Measurements from ENCODE around the gene MTG2. TPM values are rescaled to one million over a fixed set of nuclear protein-coding genes. Genes with fewer than 3 reads are reported as not detected.
A peak's percentile ranks its signal among the peaks of the same experiment; 100 is the strongest.

Gene MTG2
- total RNA-seq, 8 experiments from 2014 or later = 18.9 to 51.2 (median 27.3) TPM

- 100% methylated on average over 1 to 5 of the region's 11 CpGs; no CpG with 5 or more reads in 6 of the 10 experiments for WGBS, 10 experiments
- H3K4me3 ChIP-seq = no peak overlapping the region
- peaks cover 11 to 17% of the 10 kb centered on the region in 2 donors for H3K4me1 ChIP-seq (replicated peaks in 1 of 2)
Measured at GRCh38 chr20:62159052-62159451, 23.8 kb upstream of the MTG2 start.

GRCh38 chr20:62159839-62160238 lies 23.0 kb upstream of the MTG2 start:
- ATAC-seq (replicated peaks in 6 of 8) = peak in 3 of 8 experiments; percentile 44 to 67 (median 59)
- Histone ChIP-seq H3K4me1 (replicated peaks in 1 of 2) (peaks cover 11 to 17% of the 10 kb centered on the region in 2 donors), H3K4me3 (no peak overlapping the region), H3K27ac (no peak overlapping the region)
- in situ Hi-C loops (cut with MboI; ENCODE audit: low pct_unique_long_range_greater_than_20kb in 2 of 9, low sequenced_read_pairs in 9 of 9, unreplicated experiment in 9 of 9) = no loop called here
- WGBS, 10 experiments = 84 to 100% (median 92%) methylated on average over 2 to 6 of the region's 14 CpGs; no CpG with 5 or more reads in 4 of the 10 experiments

More at GRCh38 chr20:62159052-62159451, 23.8 kb upstream of the MTG2 start:
- ATAC-seq (replicated peaks in 6 of 8) = no peak
- in situ Hi-C loops (cut with MboI; ENCODE audit: low pct_unique_long_range_greater_than_20kb in 2 of 9, low sequenced_read_pairs in 9 of 9, unreplicated experiment in 9 of 9) = no loop called here
- H3K27ac ChIP-seq = no peak overlapping the region

- no peak overlapping the region for H3K27ac ChIP-seq
- no peak overlapping the region for H3K4me3 ChIP-seq
- ATAC-seq (replicated peaks in 6 of 8) = peak in 1 of 8 experiments; percentile 11
- 60 to 94% (median 93%) methylated on average over 1 to 4 of the region's 9 CpGs; no CpG with 5 or more reads in 5 of the 10 experiments for WGBS, 10 experiments
- peaks cover 11 to 17% of the 10 kb centered on the region in 2 donors for H3K4me1 ChIP-seq (replicated peaks in 1 of 2)
- in situ Hi-C loops (cut with MboI; ENCODE audit: low pct_unique_long_range_greater_than_20kb in 2 of 9, low sequenced_read_pairs in 9 of 9, unreplicated experiment in 9 of 9) = no loop called here
Measured at GRCh38 chr20:62160253-62160652, 22.6 kb upstream of the MTG2 start.

- WGBS, 10 experiments = 89 to 100% (median 100%) methylated on average over 1 to 5 of the region's 17 CpGs; no CpG with 5 or more reads in 7 of the 10 experiments
- ATAC-seq (replicated peaks in 6 of 8) = no peak
- in situ Hi-C loops (cut with MboI; ENCODE audit: low pct_unique_long_range_greater_than_20kb in 2 of 9, low sequenced_read_pairs in 9 of 9, unreplicated experiment in 9 of 9) = no loop called here
- H3K4me1 ChIP-seq (replicated peaks in 1 of 2) = peaks cover 11 to 17% of the 10 kb centered on the region in 2 donors
- no peak overlapping the region for H3K4me3 ChIP-seq
- H3K27ac ChIP-seq = no peak overlapping the region
Measured at GRCh38 chr20:62160876-62161275, 22.0 kb upstream of the MTG2 start.

GRCh38 chr20:62161347-62161746 lies 21.5 kb upstream of the MTG2 start:
- H3K4me1 ChIP-seq (replicated peaks in 1 of 2) = peaks cover 7 to 13% of the 10 kb centered on the region in 2 donors
- 80 to 100% (median 94%) methylated on average over 1 to 4 of the region's 17 CpGs; no CpG with 5 or more reads in 6 of the 10 experiments for WGBS, 10 experiments
- in situ Hi-C loops (cut with MboI; ENCODE audit: low pct_unique_long_range_greater_than_20kb in 2 of 9, low sequenced_read_pairs in 9 of 9, unreplicated experiment in 9 of 9) = no loop called here
- no peak overlapping the region for H3K4me3 ChIP-seq
- no peak for ATAC-seq (replicated peaks in 6 of 8)
- H3K27ac ChIP-seq = no peak overlapping the region

- no peak overlapping the region for H3K27ac ChIP-seq
- no peak overlapping the region for H3K4me3 ChIP-seq
- no peaks in the 10 kb centered on the region for H3K4me1 ChIP-seq (replicated peaks in 1 of 2)
- WGBS, 10 experiments = 93 to 100% (median 97%) methylated on average over 1 to 11 of the region's 38 CpGs; no CpG with 5 or more reads in 6 of the 10 experiments
- in situ Hi-C loops (cut with MboI; ENCODE audit: low pct_unique_long_range_greater_than_20kb in 2 of 9, low sequenced_read_pairs in 9 of 9, unreplicated experiment in 9 of 9) = no loop called here
- ATAC-seq (replicated peaks in 6 of 8) = no peak
Measured at GRCh38 chr20:62162765-62163484, 19.9 kb upstream of the MTG2 start.

GRCh38 chr20:62163485-62163865 lies 19.4 kb upstream of the MTG2 start:
- 67% methylated on average over 1 of the region's 25 CpGs; no CpG with 5 or more reads in 9 of the 10 experiments for WGBS, 10 experiments
- in situ Hi-C loops (cut with MboI; ENCODE audit: low pct_unique_long_range_greater_than_20kb in 2 of 9, low sequenced_read_pairs in 9 of 9, unreplicated experiment in 9 of 9) = no loop called here
- no peaks in the 10 kb centered on the region for H3K4me1 ChIP-seq (replicated peaks in 1 of 2)
- ATAC-seq (replicated peaks in 6 of 8) = no peak
- no peak overlapping the region for H3K27ac ChIP-seq
- H3K4me3 ChIP-seq = no peak overlapping the region

- no peak for ATAC-seq (replicated peaks in 6 of 8)
- Histone ChIP-seq H3K4me3 (no peak overlapping the region), H3K27ac (no peak overlapping the region), H3K4me1 (replicated peaks in 1 of 2) (no peaks in the 10 kb centered on the region)
- WGBS, 10 experiments = 93 to 100% (median 99%) methylated on average over 1 to 11 of the region's 29 CpGs; no CpG with 5 or more reads in 6 of the 10 experiments
- in situ Hi-C loops (cut with MboI; ENCODE audit: low pct_unique_long_range_greater_than_20kb in 2 of 9, low sequenced_read_pairs in 9 of 9, unreplicated experiment in 9 of 9) = no loop called here
Measured at GRCh38 chr20:62163986-62164762, 18.7 kb upstream of the MTG2 start.

- in situ Hi-C loops (cut with MboI; ENCODE audit: low pct_unique_long_range_greater_than_20kb in 2 of 9, low sequenced_read_pairs in 9 of 9, unreplicated experiment in 9 of 9) = no loop called here
- H3K4me1 ChIP-seq (replicated peaks in 1 of 2) = no peaks in the 10 kb centered on the region
- WGBS, 10 experiments = 80 to 100% (median 96%) methylated on average over 1 to 15 of the region's 41 CpGs; no CpG with 5 or more reads in 2 of the 10 experiments
- H3K27ac ChIP-seq = no peak overlapping the region
- ATAC-seq (replicated peaks in 6 of 8) = peak in 1 of 8 experiments; percentile 3
- no peak overlapping the region for H3K4me3 ChIP-seq
Measured at GRCh38 chr20:62164879-62165761, 17.7 kb upstream of the MTG2 start.

- ATAC-seq (replicated peaks in 6 of 8) = peak in 5 of 8 experiments; percentile 51 to 85 (median 64)
- in situ Hi-C loops (cut with MboI; ENCODE audit: low pct_unique_long_range_greater_than_20kb in 2 of 9, low sequenced_read_pairs in 9 of 9, unreplicated experiment in 9 of 9) = no loop called here
- no peaks in the 10 kb centered on the region for H3K4me1 ChIP-seq (replicated peaks in 1 of 2)
- H3K27ac ChIP-seq = peak overlapping the region in 1 of 2 donors; percentile 54
- no peak overlapping the region for H3K4me3 ChIP-seq
- 72 to 100% (median 94%) methylated on average over 1 to 17 of the region's 25 CpGs; no CpG with 5 or more reads in 4 of the 10 experiments for WGBS, 10 experiments
Measured at GRCh38 chr20:62165762-62166399, 16.9 kb upstream of the MTG2 start.

- ATAC-seq (replicated peaks in 6 of 8) = no peak
- H3K27ac ChIP-seq = no peak overlapping the region
- in situ Hi-C loops (cut with MboI; ENCODE audit: low pct_unique_long_range_greater_than_20kb in 2 of 9, low sequenced_read_pairs in 9 of 9, unreplicated experiment in 9 of 9) = no loop called here
- H3K4me3 ChIP-seq = no peak overlapping the region
- WGBS, 10 experiments = 40 to 100% (median 93%) methylated on average over 1 to 4 of the region's 6 CpGs; no CpG with 5 or more reads in 4 of the 10 experiments
- no peaks in the 10 kb centered on the region for H3K4me1 ChIP-seq (replicated peaks in 1 of 2)
Measured at GRCh38 chr20:62167474-62167873, 15.4 kb upstream of the MTG2 start.

- no peak overlapping the region for H3K27ac ChIP-seq
- WGBS, 10 experiments = 60 to 100% (median 94%) methylated on average over 1 to 4 of the region's 4 CpGs; no CpG with 5 or more reads in 4 of the 10 experiments
- in situ Hi-C loops (cut with MboI; ENCODE audit: low pct_unique_long_range_greater_than_20kb in 2 of 9, low sequenced_read_pairs in 9 of 9, unreplicated experiment in 9 of 9) = no loop called here
- no peak for ATAC-seq (replicated peaks in 6 of 8)
- H3K4me3 ChIP-seq = no peak overlapping the region
- H3K4me1 ChIP-seq (replicated peaks in 1 of 2) = no peaks in the 10 kb centered on the region
Measured at GRCh38 chr20:62168061-62168460, 14.8 kb upstream of the MTG2 start.

Measured in motor neuron (in vitro differentiated cells).